GM23248 (cell line): ENCODE measurements around the gene SLC51B.

ENCODE experiments used
- EZH2 ChIP-seq: fragments of 200-600 bp; sonication (generic); IDR thresholded peaks from 2 replicates; pipeline ENCODE4 v1.6.1; 2018; ENCODE audit warnings: antibody characterized with exemption, mild to moderate bottlenecking; ENCODE audit not compliant: insufficient read depth, poor library complexity, severe bottlenecking
- EZH2phosphoT487 ChIP-seq: fragments of 200-600 bp; sonication (generic); IDR thresholded peaks from 2 replicates; pipeline ENCODE4 v1.6.1; 2018; ENCODE audit warnings: antibody characterized with exemption, moderate library complexity, mild to moderate bottlenecking, low read depth; ENCODE audit not compliant: insufficient read depth

DNA sequence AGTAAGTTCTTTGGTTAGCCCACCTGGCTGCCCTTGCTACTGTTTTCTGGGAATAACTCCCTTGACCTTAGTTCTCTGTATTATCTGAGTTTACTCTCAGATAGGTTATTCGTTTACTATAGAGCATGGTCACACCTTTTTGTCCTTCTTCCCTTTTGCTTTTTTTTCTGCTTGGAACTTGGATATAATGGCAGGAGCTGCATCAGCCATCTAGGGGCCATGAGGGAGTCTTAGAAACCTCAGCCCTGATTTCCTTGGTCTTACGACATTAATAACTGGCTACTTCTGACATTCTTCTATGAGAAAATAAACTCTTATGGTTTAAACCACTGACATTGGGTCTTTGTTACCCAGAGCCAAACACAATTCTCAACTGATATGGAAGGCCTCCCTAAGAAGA is 3.4 kb upstream of the SLC51B start:
- TF ChIP-seq EZH2 (no peak), EZH2phosphoT487 (no peak)
